Measurements from ENCODE around the gene GARIN5B.

The GARIN5B gene

DNA sequence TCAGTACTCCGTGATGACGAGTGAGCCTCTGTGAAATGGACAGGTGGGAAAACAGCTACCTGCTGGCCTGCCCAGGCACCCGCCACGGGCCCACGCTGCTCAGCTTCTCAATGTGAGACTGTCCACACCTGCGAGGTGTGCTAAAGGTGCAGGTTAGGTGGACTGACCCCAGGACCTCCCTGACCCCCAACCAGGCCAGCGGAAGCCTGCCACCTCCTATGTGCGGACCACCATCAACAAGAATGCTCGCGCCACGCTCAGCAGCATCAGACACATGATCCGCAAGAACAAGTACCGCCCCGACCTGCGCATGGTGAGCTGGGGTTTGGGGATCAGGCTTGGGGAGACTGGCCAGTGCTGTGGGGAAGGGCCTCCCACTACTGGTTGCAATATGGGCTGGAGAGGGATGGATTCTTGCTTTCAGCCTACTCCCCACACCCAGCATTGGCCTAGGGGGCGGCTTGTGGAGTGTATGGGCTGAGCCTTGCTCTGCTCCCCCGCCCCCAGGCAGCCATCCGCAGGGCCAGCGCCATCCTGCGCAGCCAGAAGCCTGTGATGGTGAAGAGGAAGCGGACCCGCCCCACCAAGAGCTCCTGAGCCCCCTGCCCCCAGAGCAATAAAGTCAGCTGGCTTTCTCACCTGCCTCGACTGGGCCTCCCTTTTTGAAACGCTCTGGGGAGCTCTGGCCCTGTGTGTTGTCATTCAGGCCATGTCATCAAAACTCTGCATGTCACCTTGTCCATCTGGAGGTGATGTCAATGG lies 24.9 kb upstream of the GARIN5B start:
- no peaks in the 10 kb centered on the region for H3K9me3 ChIP-seq (ENCODE audit: control insufficient read depth, insufficient read depth, low read length)
- no peaks in the 10 kb centered on the region for H3K27me3 ChIP-seq (ENCODE audit: control insufficient read depth, insufficient read depth, low read length)
- no peak overlapping the region for H3K4me3 ChIP-seq (ENCODE audit: low read length)
- no peak overlapping the region for H3K27ac ChIP-seq (ENCODE audit: low read length)
- peaks cover 11% of the 10 kb centered on the region for H3K4me1 ChIP-seq (ENCODE audit: control insufficient read depth, insufficient read depth, low read length)
- no CpG with 5 or more reads among the region's 24 CpGs for WGBS (ENCODE audit: insufficient coverage, insufficient read length)
- no peak for DNase-seq (ENCODE audit: low read depth, low spot score)
- H3K36me3 ChIP-seq (ENCODE audit: control insufficient read depth, insufficient read depth, low read length), result peaks cover 26% of the 10 kb centered on the region

DNA sequence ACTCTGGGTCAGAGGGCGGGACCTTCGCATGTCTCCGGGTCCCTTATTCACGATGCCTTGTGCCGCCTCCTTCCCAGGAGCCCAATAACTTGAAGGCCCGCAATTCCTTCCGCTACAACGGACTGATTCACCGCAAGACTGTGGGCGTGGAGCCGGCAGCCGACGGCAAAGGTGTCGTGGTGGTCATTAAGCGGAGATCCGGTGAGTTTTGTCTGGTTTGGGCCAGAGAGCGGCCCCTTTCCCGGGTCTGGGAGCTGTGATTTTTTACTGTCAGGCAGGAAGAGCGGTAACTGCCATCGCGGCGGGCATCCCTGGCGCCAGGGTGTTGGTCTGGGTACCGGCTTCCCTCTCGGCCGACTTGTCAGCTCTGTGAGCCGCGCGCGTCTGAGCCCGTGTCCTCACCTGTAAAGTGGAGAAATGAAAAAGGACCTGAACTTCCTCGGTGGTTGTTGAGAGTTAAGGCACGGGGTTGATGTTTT lies 23.5 kb upstream of the GARIN5B start:
- no peak for DNase-seq (ENCODE audit: low read depth, low spot score)

DNA sequence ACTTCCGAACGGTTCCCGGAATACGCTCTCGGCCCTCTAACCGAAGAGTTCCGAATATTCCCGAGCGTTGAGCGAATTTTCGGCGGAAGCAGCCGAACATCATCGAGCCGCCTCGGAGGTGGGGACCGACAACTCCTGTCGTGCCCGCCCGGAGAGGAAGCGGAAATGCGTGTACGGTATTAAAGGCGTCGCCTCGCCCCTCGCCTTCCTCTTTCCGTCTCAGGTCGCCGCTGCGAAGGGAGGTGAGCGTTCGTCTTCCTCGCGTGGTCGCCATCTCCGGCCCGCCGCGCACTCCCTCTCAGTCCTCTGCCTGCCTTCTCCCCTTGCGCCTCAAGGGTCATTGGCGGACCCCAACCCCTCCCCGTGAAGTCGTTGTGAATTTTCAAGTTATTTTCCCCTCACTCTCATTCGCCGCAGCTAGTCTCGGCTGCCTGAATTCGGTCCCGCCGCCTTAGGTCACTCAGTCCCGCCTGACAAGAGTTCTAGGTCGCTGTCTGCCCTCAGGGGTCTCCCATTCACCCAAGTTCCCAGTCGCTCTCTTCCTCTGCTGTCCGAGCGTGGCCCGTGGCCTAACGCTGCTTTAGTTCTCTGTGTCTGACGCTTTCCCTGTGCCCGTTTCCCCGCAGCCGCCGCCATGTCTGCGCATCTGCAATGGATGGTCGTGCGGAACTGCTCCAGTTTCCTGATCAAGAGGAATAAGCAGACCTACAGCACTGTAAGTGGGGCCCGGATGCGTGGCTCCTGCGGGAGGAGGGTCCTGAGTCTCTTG lies 22.8 kb upstream of the GARIN5B start, which contains the start of gene RPL28:
TSS of gene RPL28 (plus strand) at position 209 of the 769 bp plus-strand sequence. CDS start at position 635, 426 bp downstream.
- peaks cover 9% of the 10 kb centered on the region for H3K4me1 ChIP-seq (ENCODE audit: control insufficient read depth, insufficient read depth, low read length)
- H3K9me3 ChIP-seq (ENCODE audit: control insufficient read depth, insufficient read depth, low read length), result no peaks in the 10 kb centered on the region

More for the DNA sequence above, 23.5 kb upstream of the GARIN5B start:
- Histone ChIP-seq H3K36me3 (ENCODE audit: control insufficient read depth, insufficient read depth, low read length) (peaks cover 26% of the 10 kb centered on the region), H3K27ac (ENCODE audit: low read length) (no peak overlapping the region), H3K9me3 (ENCODE audit: control insufficient read depth, insufficient read depth, low read length) (no peaks in the 10 kb centered on the region), H3K4me1 (ENCODE audit: control insufficient read depth, insufficient read depth, low read length) (peaks cover 9% of the 10 kb centered on the region), H3K4me3 (ENCODE audit: low read length) (peak overlapping the region; percentile 82), H3K27me3 (ENCODE audit: control insufficient read depth, insufficient read depth, low read length) (no peaks in the 10 kb centered on the region)
- WGBS (ENCODE audit: insufficient coverage, insufficient read length), result no CpG with 5 or more reads among the region's 33 CpGs

DNA sequence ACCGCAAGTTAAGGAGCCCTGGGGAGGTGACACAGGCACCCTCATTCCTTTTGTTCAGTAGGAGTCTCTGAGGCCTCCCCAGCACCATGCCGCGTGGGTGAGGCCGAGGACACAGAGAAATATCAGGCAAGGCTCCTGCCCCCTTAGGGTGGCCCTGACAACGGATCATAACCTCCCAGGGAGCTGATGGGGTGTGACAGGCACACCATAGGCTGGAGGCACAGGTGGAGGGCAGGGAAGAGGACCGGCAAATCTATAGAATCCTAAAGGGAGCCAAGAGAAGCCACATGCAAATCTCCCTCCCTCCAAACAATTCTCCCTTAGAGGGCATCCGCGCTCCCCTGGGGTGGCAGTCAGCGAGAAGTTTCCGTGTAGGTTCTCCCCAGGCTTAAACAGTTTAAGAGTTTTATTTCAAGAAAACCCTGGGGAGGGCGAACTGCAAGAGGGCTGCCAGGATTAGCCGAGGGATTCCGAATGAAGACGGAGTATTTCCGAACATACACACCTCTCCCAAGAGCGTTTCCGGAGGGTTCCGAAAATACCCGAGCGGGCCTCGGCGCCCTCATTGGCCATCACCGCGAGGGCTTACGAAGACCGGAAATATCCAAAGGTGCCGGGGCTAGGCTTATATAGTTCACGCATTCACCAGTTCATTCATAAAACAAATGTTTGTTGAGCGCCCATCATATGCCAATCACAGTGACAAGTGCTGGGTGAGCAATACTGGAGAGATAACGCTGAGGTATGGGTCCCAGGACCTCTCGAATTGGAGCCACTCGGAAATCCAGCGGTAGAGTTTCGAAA lies 22.1 kb upstream of the GARIN5B start:
- H3K4me3 ChIP-seq (ENCODE audit: low read length), result peak overlapping the region; percentile 69; the same call in 1 of the 2 replicates
- no peaks in the 10 kb centered on the region for H3K27me3 ChIP-seq (ENCODE audit: control insufficient read depth, insufficient read depth, low read length)
- no peak overlapping the region for H3K27ac ChIP-seq (ENCODE audit: low read length)
- peaks cover 6% of the 10 kb centered on the region for H3K4me1 ChIP-seq (ENCODE audit: control insufficient read depth, insufficient read depth, low read length)
- peak; percentile 82 for DNase-seq (ENCODE audit: low read depth, low spot score)
- H3K36me3 ChIP-seq (ENCODE audit: control insufficient read depth, insufficient read depth, low read length), result peaks cover 24% of the 10 kb centered on the region
- H3K9me3 ChIP-seq (ENCODE audit: control insufficient read depth, insufficient read depth, low read length), result no peaks in the 10 kb centered on the region
- WGBS (ENCODE audit: insufficient coverage, insufficient read length), result no CpG with 5 or more reads among the region's 34 CpGs

More for the DNA sequence above, 22.8 kb upstream of the GARIN5B start, which contains the start of gene RPL28:
- peak within 1 kb of the TSS; percentile 82 for H3K4me3 ChIP-seq (ENCODE audit: low read length)
- no peaks in the 10 kb centered on the region for H3K27me3 ChIP-seq (ENCODE audit: control insufficient read depth, insufficient read depth, low read length)
- no peak within 1 kb of the TSS for H3K27ac ChIP-seq (ENCODE audit: low read length)
- WGBS (ENCODE audit: insufficient coverage, insufficient read length), result no CpG with 5 or more reads among the region's 68 CpGs
- peaks cover 26% of the 10 kb centered on the region for H3K36me3 ChIP-seq (ENCODE audit: control insufficient read depth, insufficient read depth, low read length)
- peak; percentile 93 for DNase-seq (ENCODE audit: low read depth, low spot score)

DNA sequence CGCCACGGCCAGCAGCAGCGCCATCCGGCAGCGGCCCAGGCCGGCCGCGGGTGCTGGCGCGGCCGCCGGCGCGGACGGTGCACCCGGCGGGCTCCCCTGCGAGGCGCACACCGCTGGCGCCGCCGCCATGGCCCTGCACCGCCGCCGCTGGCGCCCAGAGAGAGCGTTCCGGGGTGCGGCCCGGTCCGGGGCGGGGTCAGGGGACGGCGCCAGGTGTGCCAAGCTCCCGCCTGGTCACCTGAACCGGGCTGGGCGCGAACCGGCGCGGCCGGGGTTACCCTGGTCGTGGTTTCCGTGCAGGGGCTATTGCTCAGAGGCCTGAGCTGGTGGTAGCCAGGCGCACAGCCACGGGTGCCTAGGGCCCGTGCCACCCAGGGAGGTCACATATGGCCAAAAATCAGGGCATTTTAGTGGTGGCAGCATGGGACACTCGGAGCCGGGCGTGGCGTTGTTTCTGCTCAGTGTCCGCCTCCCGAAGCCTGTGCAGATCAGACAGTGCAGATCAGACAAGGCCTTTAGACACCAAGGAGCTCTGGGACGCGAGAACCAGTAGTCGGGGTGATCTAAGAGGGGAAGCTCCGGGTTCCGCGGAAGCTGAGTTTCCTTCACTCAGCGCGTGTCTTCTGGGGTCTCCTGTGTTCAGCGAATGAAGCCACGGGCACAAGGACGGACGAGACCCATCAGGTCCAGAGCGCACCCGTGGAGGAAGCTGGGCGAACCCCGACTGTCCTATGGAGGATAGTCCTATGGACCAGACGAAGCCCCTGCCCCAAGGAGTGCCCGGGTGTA lies 21.3 kb upstream of the GARIN5B start, which contains the start of gene TMEM238:
TSS of gene TMEM238 (minus strand) at position 162 of the 789 bp plus-strand sequence. CDS start at position 129, 33 bp downstream.
- no peaks in the 10 kb centered on the region for H3K9me3 ChIP-seq (ENCODE audit: control insufficient read depth, insufficient read depth, low read length)
- WGBS (ENCODE audit: insufficient coverage, insufficient read length), result no CpG with 5 or more reads among the region's 72 CpGs
- no peak within 1 kb of the TSS for H3K27ac ChIP-seq (ENCODE audit: low read length)
- H3K4me1 ChIP-seq (ENCODE audit: control insufficient read depth, insufficient read depth, low read length), result peaks cover 3% of the 10 kb centered on the region
- peaks cover 23% of the 10 kb centered on the region for H3K36me3 ChIP-seq (ENCODE audit: control insufficient read depth, insufficient read depth, low read length)
- no peak for DNase-seq (ENCODE audit: low read depth, low spot score)
- no peaks in the 10 kb centered on the region for H3K27me3 ChIP-seq (ENCODE audit: control insufficient read depth, insufficient read depth, low read length)
- peak within 1 kb of the TSS; percentile 69; the same call in 1 of the 2 replicates for H3K4me3 ChIP-seq (ENCODE audit: low read length)

DNA sequence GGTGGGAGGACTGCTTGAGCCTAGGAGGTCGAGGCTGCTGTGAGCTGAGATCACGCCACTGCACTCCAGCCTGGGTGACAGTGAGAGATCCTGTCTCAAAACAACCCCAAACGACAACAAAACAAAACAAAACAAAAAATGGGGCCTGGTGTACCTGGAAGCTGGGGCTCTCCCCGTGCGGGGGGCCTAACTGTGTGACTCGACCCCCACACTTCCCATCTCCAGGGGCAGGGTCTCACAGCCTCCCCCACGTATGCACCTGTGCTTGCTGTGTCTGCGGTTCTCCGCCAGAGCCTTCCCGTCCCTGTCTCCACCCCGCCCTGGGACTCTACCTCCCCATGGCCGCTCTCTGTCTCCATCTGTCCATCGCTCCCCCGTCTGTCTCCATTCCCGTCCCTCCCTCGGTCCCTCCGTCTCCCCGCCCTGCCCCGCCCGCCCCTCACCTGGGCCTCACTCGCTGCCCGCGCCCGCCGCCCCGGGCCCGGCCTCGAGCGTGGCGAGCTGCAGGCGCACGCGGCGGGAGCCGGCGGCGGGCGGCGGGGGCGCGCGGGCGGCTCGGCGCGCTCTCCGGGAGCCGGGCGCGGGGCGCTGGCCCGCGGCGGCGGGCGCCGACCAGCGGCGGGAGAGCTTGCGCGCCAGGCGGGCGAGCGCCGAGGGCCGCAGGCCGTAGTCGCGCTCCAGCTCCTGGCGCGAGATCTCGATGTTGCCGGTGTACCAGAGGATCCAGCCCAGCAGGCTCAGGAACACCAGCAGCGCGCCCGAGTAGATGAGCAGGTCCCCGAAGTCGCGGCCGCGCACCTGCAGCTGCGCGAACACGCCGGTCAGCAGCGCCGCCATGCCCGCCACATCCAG lies 20.4 kb upstream of the GARIN5B start:
- Histone ChIP-seq H3K9me3 (ENCODE audit: control insufficient read depth, insufficient read depth, low read length) (no peaks in the 10 kb centered on the region), H3K4me3 (ENCODE audit: low read length) (peak overlapping the region; percentile 69; the same call in 1 of the 2 replicates), H3K36me3 (ENCODE audit: control insufficient read depth, insufficient read depth, low read length) (peaks cover 15% of the 10 kb centered on the region), H3K4me1 (ENCODE audit: control insufficient read depth, insufficient read depth, low read length) (peaks cover 3% of the 10 kb centered on the region), H3K27ac (ENCODE audit: low read length) (no peak overlapping the region), H3K27me3 (ENCODE audit: control insufficient read depth, insufficient read depth, low read length) (no peaks in the 10 kb centered on the region)
- no peak for DNase-seq (ENCODE audit: low read depth, low spot score)
- no CpG with 5 or more reads among the region's 88 CpGs for WGBS (ENCODE audit: insufficient coverage, insufficient read length)

DNA sequence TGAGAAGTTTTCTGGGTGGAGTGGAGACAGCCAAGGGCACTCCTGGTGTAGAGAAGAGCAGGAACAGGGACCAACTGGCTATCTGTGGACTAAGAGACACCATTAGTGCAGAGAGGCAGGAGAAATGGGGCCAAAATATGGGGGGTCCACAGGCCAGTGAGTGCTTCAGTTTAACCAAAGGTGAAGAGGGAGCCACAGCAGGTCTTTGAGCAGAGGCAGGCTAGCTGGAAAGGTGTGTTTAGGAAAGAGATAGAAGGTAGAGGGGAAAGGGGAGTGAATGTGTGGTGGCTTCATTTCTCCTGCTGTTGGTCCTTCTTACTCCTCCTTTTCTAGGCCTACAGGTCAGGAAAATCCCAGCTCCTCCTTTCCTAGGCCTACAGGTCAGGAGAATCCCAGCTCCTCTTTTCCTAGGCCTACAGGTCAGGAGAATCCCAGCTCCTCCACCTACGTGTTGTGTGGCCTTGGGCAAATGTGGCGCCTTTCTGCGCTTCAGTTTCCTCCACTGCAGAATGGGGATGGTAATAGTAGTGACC lies 19.5 kb upstream of the GARIN5B start:
- no peak for DNase-seq (ENCODE audit: low read depth, low spot score)
- Histone ChIP-seq H3K4me1 (ENCODE audit: control insufficient read depth, insufficient read depth, low read length) (peaks cover under 1% of the 10 kb centered on the region), H3K9me3 (ENCODE audit: control insufficient read depth, insufficient read depth, low read length) (no peaks in the 10 kb centered on the region), H3K27ac (ENCODE audit: low read length) (no peak overlapping the region), H3K36me3 (ENCODE audit: control insufficient read depth, insufficient read depth, low read length) (peaks cover 6% of the 10 kb centered on the region), H3K4me3 (ENCODE audit: low read length) (no peak overlapping the region), H3K27me3 (ENCODE audit: control insufficient read depth, insufficient read depth, low read length) (no peaks in the 10 kb centered on the region)
- no CpG with 5 or more reads among the region's 3 CpGs for WGBS (ENCODE audit: insufficient coverage, insufficient read length)

DNA sequence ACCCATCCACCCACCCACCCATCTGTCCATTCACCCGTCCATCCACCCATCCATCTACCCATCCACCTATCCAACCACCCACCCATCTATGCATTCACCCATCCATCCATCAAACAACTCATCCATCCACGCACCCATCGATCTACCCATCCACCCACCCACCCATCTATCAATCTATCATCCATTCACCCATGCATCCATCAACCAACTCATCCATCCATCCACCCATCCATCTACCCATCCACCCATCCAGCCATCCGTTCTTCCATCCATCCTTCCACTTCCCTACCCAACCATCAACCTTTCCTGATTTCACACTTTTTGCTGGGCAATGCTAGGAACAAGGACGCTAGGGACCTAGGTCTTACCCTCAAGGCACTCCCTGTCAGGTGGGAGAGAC lies 19.0 kb upstream of the GARIN5B start:
- Histone ChIP-seq H3K27me3 (ENCODE audit: control insufficient read depth, insufficient read depth, low read length) (no peaks in the 10 kb centered on the region), H3K9me3 (ENCODE audit: control insufficient read depth, insufficient read depth, low read length) (no peaks in the 10 kb centered on the region), H3K36me3 (ENCODE audit: control insufficient read depth, insufficient read depth, low read length) (peaks cover under 1% of the 10 kb centered on the region), H3K27ac (ENCODE audit: low read length) (no peak overlapping the region), H3K4me3 (ENCODE audit: low read length) (no peak overlapping the region), H3K4me1 (ENCODE audit: control insufficient read depth, insufficient read depth, low read length) (peaks cover 3% of the 10 kb centered on the region; the same call in 1 of the 2 replicates)
- DNase-seq (ENCODE audit: low read depth, low spot score), result no peak
- 100% methylated on average over 3 of the region's 5 CpGs for WGBS (ENCODE audit: insufficient coverage, insufficient read length)

DNA sequence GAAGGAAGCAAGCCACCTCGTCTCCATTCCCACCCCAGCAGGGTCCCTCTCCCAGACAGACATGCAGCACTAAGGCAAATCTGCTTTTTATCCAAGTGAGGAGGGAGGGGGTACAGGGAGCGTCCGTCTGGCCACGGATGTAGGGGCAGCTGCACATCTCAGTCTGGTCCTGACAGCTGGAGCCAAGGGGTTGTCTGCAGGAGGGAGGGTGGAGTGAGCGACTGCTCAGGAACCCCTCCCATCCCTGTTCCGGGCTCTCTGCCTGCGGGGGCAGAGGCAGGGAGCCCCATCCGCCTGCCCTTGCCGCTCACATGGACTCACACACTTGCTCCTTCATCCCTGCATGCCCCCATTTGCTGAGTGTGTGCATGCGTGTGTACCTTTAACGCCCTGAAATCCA lies 16.1 kb upstream of the GARIN5B start:
- Histone ChIP-seq H3K4me3 (ENCODE audit: low read length) (no peak overlapping the region), H3K27me3 (ENCODE audit: control insufficient read depth, insufficient read depth, low read length) (no peaks in the 10 kb centered on the region), H3K9me3 (ENCODE audit: control insufficient read depth, insufficient read depth, low read length) (no peaks in the 10 kb centered on the region), H3K36me3 (ENCODE audit: control insufficient read depth, insufficient read depth, low read length) (no peaks in the 10 kb centered on the region), H3K27ac (ENCODE audit: low read length) (no peak overlapping the region), H3K4me1 (ENCODE audit: control insufficient read depth, insufficient read depth, low read length) (peaks cover 7% of the 10 kb centered on the region)
- no peak for DNase-seq (ENCODE audit: low read depth, low spot score)
- WGBS (ENCODE audit: insufficient coverage, insufficient read length), result no CpG with 5 or more reads among the region's 11 CpGs

Measured in iPS DF 6.9 (cell line).